HCT116 (cell line): ENCODE results near the gene WDR45B. TPM values are rescaled to one million over a fixed set of nuclear protein-coding genes. Genes with fewer than 3 reads are reported as not detected.

Experiments
- ATAC-seq: fragments of 200-7000 bp; cut with Tn5 transposase; 2 replicates; pipeline ENCODE4 v1.9.1; 2020; ENCODE audit warnings: mild to moderate bottlenecking, moderate library complexity
- BruUV-seq: library from RNA; stranded (reverse); fragments of 400-500 nt; replicated peaks from 2 replicates; lab custom pipeline; 2021; lab: Mats Ljungman, UMichigan
- CTCF ChIA-PET: fragments of 300-600 bp; sonication (Branson Sonifier 250); formaldehyde crosslinking; loops from one replicate; lab custom pipeline; 2021; ENCODE audit warnings: antibody characterized with exemption; lab: Charles Lee
- POLR2A ChIA-PET: fragments of 300-600, 350-600 bp; sonication (Branson Sonifier 250); formaldehyde crosslinking; loops from one replicate; lab custom pipeline; 2021; ENCODE audit warnings: antibody characterized with exemption; lab: Charles Lee
- RAD21 ChIA-PET, 2 experiments: fragments of 300-600 bp; sonication (Branson Sonifier 250); formaldehyde crosslinking; loops; one replicate each; lab custom pipeline; 2023; ENCODE audit warnings: low total read pairs in 2 of 2; ENCODE audit not compliant: uncharacterized antibody in 2 of 2, unreplicated experiment in 2 of 2, low non-redundant PET in 1 of 2; lab: Charles Lee
- DNase-seq: peaks from one replicate; pipeline ENCODE4 v3.0.0-alpha.2; 2010; ENCODE audit warnings: low read depth, low spot score
- H2AFZ ChIP-seq: fragments of 200-600 bp; shearing (Covaris generic), sonication (generic); 2 replicates; pipeline ENCODE4 v1.6.1; 2017; ENCODE audit warnings: low read depth, mixed run types, mixed read lengths, antibody characterized with exemption, low read length; ENCODE audit not compliant: poor library complexity, severe bottlenecking
- H3K27ac ChIP-seq: 2 replicates; pipeline ENCODE4 v1.5.1; 2012; ENCODE audit warnings: low read depth, low read length
- H3K27me3 ChIP-seq: fragments of 200-600 bp; sonication (generic); 2 replicates; pipeline ENCODE4 v1.6.1; 2016; ENCODE audit warnings: mixed run types, low read length, mixed read lengths; ENCODE audit not compliant: insufficient read depth
- H3K36me3 ChIP-seq, 2 experiments: fragments of 200-500 bp in 1 of 2; fragments of 200-600 bp in 1 of 2; sonication (Bioruptor generic) in 1 of 2; sonication (generic) in 1 of 2; 2 replicates each; pipeline versions ENCODE4 v1.5.1 to v1.6.1; 2014 to 2016; ENCODE audit warnings: low read length in 2 of 2, inconsistent platforms in 1 of 2, mixed read lengths in 1 of 2, mixed run types in 1 of 2; ENCODE audit not compliant: insufficient read depth in 2 of 2, control insufficient read depth in 1 of 2
- H3K4me1 ChIP-seq, 2 experiments: fragments of 200-600 bp in 1 of 2; sonication (generic) in 1 of 2; 2 replicates each; pipeline versions ENCODE4 v1.5.1 to v1.6.1; 2012 to 2017; ENCODE audit warnings: low read length in 2 of 2, inconsistent platforms in 1 of 2, mild to moderate bottlenecking in 1 of 2, mixed read lengths in 1 of 2, mixed run types in 1 of 2, moderate library complexity in 1 of 2; ENCODE audit not compliant: insufficient read depth in 2 of 2, control insufficient read depth in 1 of 2
- H3K4me2 ChIP-seq: fragments of 200-600 bp; sonication (generic); 2 replicates; pipeline ENCODE4 v1.6.1; 2017; ENCODE audit warnings: mixed run types, low read length, mixed read lengths
- H3K4me3 ChIP-seq, 2 experiments: fragments of 200-600 bp in 1 of 2; sonication (generic) in 1 of 2; replicated peaks in 1 of 2; 2 replicates each; pipeline ENCODE4 v1.5.1; 2011 to 2016; ENCODE audit warnings: low read length in 2 of 2, control low read depth in 1 of 2, low read depth in 1 of 2, mild to moderate bottlenecking in 1 of 2, mixed read lengths in 1 of 2, mixed run types in 1 of 2
- H3K79me2 ChIP-seq: fragments of 200-600 bp; sonication (generic); 2 replicates; pipeline ENCODE4 v1.6.1; 2017; ENCODE audit warnings: mild to moderate bottlenecking, mixed run types, low read length, moderate library complexity, mixed read lengths; ENCODE audit not compliant: insufficient read depth
- H3K9ac ChIP-seq: fragments of 200-600 bp; sonication (generic); 2 replicates; pipeline ENCODE4 v1.6.1; 2016; ENCODE audit warnings: low read length, mixed read lengths
- H3K9me2 ChIP-seq: fragments of 200-600 bp; sonication (generic), shearing (Covaris generic); 2 replicates; pipeline ENCODE4 v1.6.1; 2017; ENCODE audit warnings: mixed run types, mild to moderate bottlenecking, moderate library complexity; ENCODE audit not compliant: insufficient read depth
- H3K9me3 ChIP-seq, 2 experiments: fragments of 200-500 bp in 1 of 2; fragments of 200-600 bp in 1 of 2; sonication (Bioruptor generic) in 1 of 2; sonication (generic) in 1 of 2; 2 replicates each; pipeline ENCODE4 v1.6.1; 2014 to 2017; ENCODE audit warnings: low read length in 2 of 2, mixed read lengths in 2 of 2, inconsistent platforms in 1 of 2, low read depth in 1 of 2, mild to moderate bottlenecking in 1 of 2, mixed run types in 1 of 2, moderate library complexity in 1 of 2; ENCODE audit not compliant: control insufficient read depth in 1 of 2, insufficient read depth in 1 of 2
- H4K20me1 ChIP-seq: fragments of 200-600 bp; sonication (generic), shearing (Covaris generic); 2 replicates; pipeline ENCODE4 v1.6.1; 2017; ENCODE audit warnings: mixed run types, mild to moderate bottlenecking, moderate library complexity; ENCODE audit not compliant: insufficient read depth
- SRF ChIP-seq: IDR thresholded peaks from 2 replicates; pipeline ENCODE4 v1.6.1; 2012; ENCODE audit warnings: low read depth
- YY1 ChIP-seq: IDR thresholded peaks from 2 replicates; pipeline ENCODE4 v1.6.1; 2011; ENCODE audit warnings: low read length, low read depth, moderate library complexity, mild to moderate bottlenecking; ENCODE audit not compliant: insufficient replicate concordance; ENCODE audit errors: extremely low read depth
- intact Hi-C: fragments of 100-400 bp; cut with micrococcal nuclease; formaldehyde crosslinking; loops from 2 replicates; pipeline ENCODE4 v1.10.0; 2022
- total RNA-seq: library from RNA; stranded (reverse); gene quantifications from one replicate; pipeline ENCODE4 v1.2.1, GENCODE V29; 2021; ENCODE audit not compliant: unreplicated experiment
- TF ChIP-seq, protein P1 (sequence below), 3 experiments: fragments of 200-600 bp in 1 of 3; sonication (generic) in 1 of 3; IDR thresholded peaks in 2 of 3; conservative IDR thresholded peaks in 1 of 3; 2 replicates each; pipeline ENCODE4 v1.5.1; 2012 to 2017; ENCODE audit warnings: low read depth in 2 of 3, low read length in 2 of 3, antibody characterized with exemption in 1 of 3, borderline replicate concordance in 1 of 3, control low read depth in 1 of 3, mild to moderate bottlenecking in 1 of 3, mixed read lengths in 1 of 3, mixed run types in 1 of 3, moderate library complexity in 1 of 3; ENCODE audit not compliant: insufficient read depth in 1 of 3

The WDR45B gene
- total RNA-seq, 1 experiment from 2014 or later, result 117 TPM

DNA sequence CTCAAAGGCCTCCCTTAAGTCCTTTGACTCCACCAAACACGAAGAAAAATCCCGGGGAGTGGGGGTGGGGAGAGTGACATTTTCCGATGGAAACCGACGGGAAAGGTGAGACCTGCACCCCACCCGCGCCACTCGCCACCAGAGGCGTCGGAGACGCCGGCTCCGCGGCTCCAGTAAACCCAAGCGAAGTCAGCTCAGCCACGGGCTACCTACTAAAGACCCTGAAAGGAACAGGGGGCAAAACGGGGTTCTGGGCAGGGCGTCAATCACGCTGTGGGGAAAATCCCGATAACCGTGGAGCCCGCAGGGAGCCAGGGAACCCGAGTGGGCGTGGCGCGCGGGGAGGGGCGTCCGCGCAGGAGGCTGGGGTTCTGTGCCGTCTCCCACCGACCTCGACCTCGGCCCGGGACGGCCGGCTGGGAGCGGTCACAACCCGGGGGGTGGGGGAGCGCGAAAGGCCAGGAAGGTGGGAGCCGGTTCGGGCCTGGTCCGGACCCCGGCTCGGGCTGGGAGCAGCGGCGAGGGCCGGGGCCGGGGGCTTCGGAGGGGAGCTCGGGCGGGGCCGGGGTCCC, 565 bp downstream of the WDR45B start:
- Histone ChIP-seq H4K20me1 (peaks cover 24% of the 10 kb centered on the region; the same call in 1 of the 2 replicates), H3K9me2 (no peaks in the 10 kb centered on the region), H2AFZ (no peak overlapping the region), H3K4me2 (peak overlapping the region; percentile 94), H3K9ac (peak overlapping the region; percentile 98), H3K27me3 (no peaks in the 10 kb centered on the region), H3K4me3 (peak overlapping the region; percentile 91 to 100), H3K79me2 (peaks cover 56% of the 10 kb centered on the region), H3K27ac (peak overlapping the region; percentile 86), H3K9me3 (no peaks in the 10 kb centered on the region), H3K4me1 (peaks cover 11 to 27% of the 10 kb centered on the region in 2 experiments), H3K36me3 (peaks cover 17 to 20% of the 10 kb centered on the region in 2 experiments)
- BruUV-seq, result no TSS peak
- no peak for TF ChIP-seq YY1
- TF ChIP-seq, protein P1, sequence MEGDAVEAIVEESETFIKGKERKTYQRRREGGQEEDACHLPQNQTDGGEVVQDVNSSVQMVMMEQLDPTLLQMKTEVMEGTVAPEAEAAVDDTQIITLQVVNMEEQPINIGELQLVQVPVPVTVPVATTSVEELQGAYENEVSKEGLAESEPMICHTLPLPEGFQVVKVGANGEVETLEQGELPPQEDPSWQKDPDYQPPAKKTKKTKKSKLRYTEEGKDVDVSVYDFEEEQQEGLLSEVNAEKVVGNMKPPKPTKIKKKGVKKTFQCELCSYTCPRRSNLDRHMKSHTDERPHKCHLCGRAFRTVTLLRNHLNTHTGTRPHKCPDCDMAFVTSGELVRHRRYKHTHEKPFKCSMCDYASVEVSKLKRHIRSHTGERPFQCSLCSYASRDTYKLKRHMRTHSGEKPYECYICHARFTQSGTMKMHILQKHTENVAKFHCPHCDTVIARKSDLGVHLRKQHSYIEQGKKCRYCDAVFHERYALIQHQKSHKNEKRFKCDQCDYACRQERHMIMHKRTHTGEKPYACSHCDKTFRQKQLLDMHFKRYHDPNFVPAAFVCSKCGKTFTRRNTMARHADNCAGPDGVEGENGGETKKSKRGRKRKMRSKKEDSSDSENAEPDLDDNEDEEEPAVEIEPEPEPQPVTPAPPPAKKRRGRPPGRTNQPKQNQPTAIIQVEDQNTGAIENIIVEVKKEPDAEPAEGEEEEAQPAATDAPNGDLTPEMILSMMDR (IDR thresholded peaks at IDR 0.05 in 2 of 3, conservative IDR thresholded peaks at IDR 0.05 in 1 of 3; ENCODE audit: borderline replicate concordance in 1 of 3, insufficient read depth in 1 of 3, low read depth in 2 of 3, low read length in 2 of 3), result peak in 2 of 3 experiments; percentile 26 to 36; a peak in 3 of 6 replicates
- peak; percentile 45 for ATAC-seq
- RAD21 ChIA-PET, result interaction anchor here (0.7 kb wide), 2 partner anchors 107 to 733 kb away, joined by 3 to 4 read pairs; no protein-coding TSS in a partner anchor
- CTCF ChIA-PET, result no interaction called here
- intact Hi-C loops, result loop anchor here (2.0 kb wide), 1 partner anchor 105 kb away; the partner anchor contains the start of gene TBCD
- POLR2A ChIA-PET, result no interaction called here
- DNase-seq, result no peak

DNA sequence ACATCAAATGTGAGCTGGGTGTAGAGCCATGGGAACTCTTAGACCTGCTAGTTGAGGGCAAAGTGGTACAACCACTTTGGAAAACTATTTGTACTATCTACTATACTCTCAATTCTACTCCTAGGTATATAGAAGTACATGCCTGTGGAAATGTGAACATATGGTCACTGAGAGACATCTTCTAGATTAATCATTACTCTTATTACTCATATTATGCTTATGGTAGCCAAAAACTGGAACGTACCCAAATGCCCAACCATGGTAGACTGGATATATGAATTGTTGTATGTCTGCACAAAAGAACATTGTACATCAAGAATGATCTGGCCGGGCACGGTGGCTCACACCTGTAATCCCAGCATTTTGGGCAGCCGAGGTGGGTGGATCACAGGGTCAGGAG, 2.7 kb downstream of the WDR45B start:
- peaks cover 24% of the 10 kb centered on the region; the same call in 1 of the 2 replicates for H4K20me1 ChIP-seq
- no peaks in the 10 kb centered on the region for H3K27me3 ChIP-seq
- peaks cover 11 to 23% of the 10 kb centered on the region in 2 experiments for H3K4me1 ChIP-seq
- ATAC-seq (no peak), DNase-seq (no peak)
- no peak overlapping the region for H2AFZ ChIP-seq
- no peak for TF ChIP-seq SRF
- POLR2A ChIA-PET, result no interaction called here
- peaks cover 35 to 40% of the 10 kb centered on the region in 2 experiments for H3K36me3 ChIP-seq
- peaks cover 77% of the 10 kb centered on the region for H3K79me2 ChIP-seq
- intact Hi-C loops, result no loop called here
- H3K9me2 ChIP-seq, result no peaks in the 10 kb centered on the region
- H3K9me3 ChIP-seq, result no peaks in the 10 kb centered on the region
- BruUV-seq, result no TSS peak
- RAD21 ChIA-PET, result no interaction called here
- H3K4me2 ChIP-seq, result peak overlapping the region; percentile 94; the same call in 1 of the 2 replicates
- no peak overlapping the region for H3K4me3 ChIP-seq
- H3K9ac ChIP-seq, result no peak overlapping the region
- H3K27ac ChIP-seq, result no peak overlapping the region
- CTCF ChIA-PET, result no interaction called here
